Thyroid gland (tissue), 4 donors: ENCODE results near the gene SLC22A5.

Source experiments
- CTCF ChIP-seq, 6 experiments: fragments of 200-600 bp in 3 of 6; fragments of 450-650 bp in 3 of 6; sonication (generic) in 3 of 6; IDR thresholded peaks; one replicate each; pipeline ENCODE4 v1.5.1; 2016 to 2019; ENCODE audit warnings: antibody characterized with exemption in 6 of 6, mild to moderate bottlenecking in 2 of 6, inconsistent platforms in 1 of 6, moderate library complexity in 1 of 6
- POLR2A ChIP-seq, 2 donors: fragments of 450-650 bp; IDR thresholded peaks; one replicate each; pipeline ENCODE4 v1.6.1; 2017; ENCODE audit warnings: antibody characterized with exemption in 2 of 2, mild to moderate bottlenecking in 2 of 2, moderate library complexity in 1 of 2

- TF ChIP-seq CTCF (IDR thresholded peaks at IDR 0.05) (no peak), POLR2A (IDR thresholded peaks at IDR 0.05) (no peak)
Measured at GRCh38 chr5:132392978-132393825, 23.7 kb downstream of the SLC22A5 start.
